Myocyte (in vitro differentiated cells): ENCODE data around the gene S1PR1. TPM values are rescaled to one million over a fixed set of nuclear protein-coding genes. Genes with fewer than 3 reads are reported as not detected.

ENCODE experiments used
- DNase-seq: peaks from one replicate; pipeline ENCODE4 v3.0.0-alpha.2; 2012; ENCODE audit warnings: low read depth
- total RNA-seq: library from RNA; depleted of rRNA; stranded (reverse); fragments of >200 nt; gene quantifications from 2 replicates; pipeline ENCODE4 v1.2.3, GENCODE V29; 2014

S1PR1 gene
- total RNA-seq, 1 donor from 2014 or later, result 2.5 TPM

- no peak for DNase-seq
These were observed 8.6 kb downstream of the S1PR1 start for GRCh38 chr1:101245246-101245927.

- no peak for DNase-seq
These were observed 10.8 kb downstream of the S1PR1 start for GRCh38 chr1:101247404-101248287.

GRCh38 chr1:101250222-101250621 lies 13.4 kb downstream of the S1PR1 start:
- no peak for DNase-seq

GRCh38 chr1:101250656-101251272 lies 13.9 kb downstream of the S1PR1 start:
- no peak for DNase-seq

- no peak for DNase-seq
These were observed 14.7 kb downstream of the S1PR1 start for GRCh38 chr1:101251504-101251903.

- no peak for DNase-seq
These were observed 17.3 kb downstream of the S1PR1 start for GRCh38 chr1:101253976-101254674.

GRCh38 chr1:101257500-101258325 lies 20.9 kb downstream of the S1PR1 start:
- DNase-seq, result no peak

GRCh38 chr1:101259744-101260148 lies 22.9 kb downstream of the S1PR1 start:
- DNase-seq, result peak; percentile 41

- no peak for DNase-seq
These were observed 23.9 kb downstream of the S1PR1 start for GRCh38 chr1:101260556-101261350.

- no peak for DNase-seq
These were observed 24.8 kb downstream of the S1PR1 start for GRCh38 chr1:101261623-101262022.

GRCh38 chr1:101262060-101262459 lies 25.2 kb downstream of the S1PR1 start:
- DNase-seq, result no peak

GRCh38 chr1:101262630-101263348 lies 26.0 kb downstream of the S1PR1 start:
- DNase-seq, result peak; percentile 56

GRCh38 chr1:101264697-101265096 lies 27.9 kb downstream of the S1PR1 start:
- DNase-seq, result no peak

GRCh38 chr1:101265684-101266083 lies 28.9 kb downstream of the S1PR1 start:
- no peak for DNase-seq

GRCh38 chr1:101267082-101267481 lies 30.3 kb downstream of the S1PR1 start:
- no peak for DNase-seq

- DNase-seq, result no peak
These were observed 32.1 kb downstream of the S1PR1 start for GRCh38 chr1:101268893-101269292.

- DNase-seq, result no peak
These were observed 38.9 kb downstream of the S1PR1 start for GRCh38 chr1:101275672-101276071.

GRCh38 chr1:101276818-101277217 lies 40.0 kb downstream of the S1PR1 start:
- DNase-seq, result no peak

GRCh38 chr1:101278238-101278637 lies 41.4 kb downstream of the S1PR1 start:
- no peak for DNase-seq
